Measurements from ENCODE around the gene RELL1.

RELL1 gene

DNA sequence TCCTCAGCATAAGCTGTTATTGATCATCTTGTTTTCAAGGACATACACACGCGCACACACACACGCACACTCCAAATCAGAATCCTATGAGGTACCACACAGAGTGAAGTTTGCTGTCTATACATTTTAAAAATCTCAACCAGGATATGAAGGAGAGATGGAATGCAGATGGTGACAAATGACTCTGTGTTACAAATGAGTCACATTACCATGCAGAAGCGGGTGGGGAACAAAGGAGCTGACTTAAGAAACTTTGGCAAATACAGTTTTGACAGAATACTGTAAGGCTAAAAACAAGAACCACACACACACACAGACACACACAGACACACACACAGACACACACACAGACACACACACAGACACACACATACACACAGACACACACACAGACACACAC, 81.7 kb downstream of the RELL1 start:
- TF ChIP-seq SETDB1 (IDR thresholded peaks at IDR 0.05; ENCODE audit: insufficient read length, low read length) = no peak
- no peak for TF ChIP-seq ZNF837 (tag by site-specific recombination; IDR thresholded peaks at IDR 0.05)
- no peak for TF ChIP-seq ZNF202 (tag by site-specific recombination; IDR thresholded peaks at IDR 0.05; ENCODE audit: borderline replicate concordance)
- no peak for TF ChIP-seq ZFP41 (tag by site-specific recombination; IDR thresholded peaks at IDR 0.05; ENCODE audit: borderline replicate concordance)
- no peak for TF ChIP-seq ZNF146 (tag by site-specific recombination; IDR thresholded peaks at IDR 0.05)
- TF ChIP-seq ZBTB20 (tag by site-specific recombination; IDR thresholded peaks at IDR 0.05) = no peak
- TF ChIP-seq ZNF311 (tag by site-specific recombination; IDR thresholded peaks at IDR 0.05; ENCODE audit: borderline replicate concordance) = no peak
- no peak for TF ChIP-seq WT1 (tag by site-specific recombination; IDR thresholded peaks at IDR 0.05)
- no peak for TF ChIP-seq ZNF548 (tag by site-specific recombination; IDR thresholded peaks at IDR 0.05)
- TF ChIP-seq ZNF423 (tag by site-specific recombination; IDR thresholded peaks at IDR 0.05) = no peak
- no peak for TF ChIP-seq ZNF2 (tag by site-specific recombination; IDR thresholded peaks at IDR 0.05)
- TF ChIP-seq ZNF555 (tag by site-specific recombination; conservative IDR thresholded peaks at IDR 0.05) = no peak
- TF ChIP-seq REPIN1 (tag by site-specific recombination; IDR thresholded peaks at IDR 0.05; ENCODE audit: low read depth) = no peak
- no peak for TF ChIP-seq ZNF280C (tag by site-specific recombination; IDR thresholded peaks at IDR 0.05)
- TF ChIP-seq ZNF394 (tag by site-specific recombination; IDR thresholded peaks at IDR 0.05; ENCODE audit: borderline replicate concordance) = no peak
- ChIA-PET POLR2A (no interaction called here), CTCF (interaction anchor here (0.5 to 0.9 kb wide), 4 partner anchors 11 to 198 kb away, joined by 3 to 4 read pairs (median 3); partner anchors contain the start of gene RELL1)
- Histone ChIP-seq H3K9me3 (ENCODE audit: control insufficient read depth, insufficient read depth, low read depth, low read length) (no peaks in the 10 kb centered on the region), H3K27ac (ENCODE audit: extremely low read depth, low read depth, low read length) (no peak overlapping the region), H3K4me1 (ENCODE audit: control insufficient read depth, insufficient read depth, low read length) (no peaks in the 10 kb centered on the region), H3K4me3 (ENCODE audit: low read depth, low read length) (no peak overlapping the region), H3K36me3 (ENCODE audit: control insufficient read depth in 2 of 2, insufficient read depth in 1 of 2, low read length in 2 of 2) (no peaks in the 10 kb centered on the region)

DNA sequence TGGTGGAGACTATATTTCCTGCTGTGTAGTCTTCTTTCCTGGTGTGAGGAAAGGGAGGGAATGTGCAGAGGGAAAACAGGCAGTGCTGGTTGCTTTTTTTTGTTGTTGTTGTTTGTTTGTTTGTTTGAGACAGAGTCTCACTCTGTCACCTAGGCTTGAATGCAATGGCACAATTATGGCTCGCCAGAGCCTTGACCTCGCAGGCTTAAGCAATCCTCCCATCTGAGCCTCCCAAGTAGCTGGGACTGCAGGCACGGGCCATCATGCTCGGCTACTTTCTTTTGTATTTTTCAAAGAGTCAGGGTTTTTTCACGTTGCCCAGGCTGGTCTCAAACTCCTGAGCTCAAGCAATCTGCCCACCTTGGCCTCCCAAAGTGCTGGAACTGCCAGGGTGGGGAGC, 82.5 kb downstream of the RELL1 start:
- TF ChIP-seq KLF10 (tag by site-specific recombination; IDR thresholded peaks at IDR 0.05) = no peak
- TF ChIP-seq, protein P1, sequence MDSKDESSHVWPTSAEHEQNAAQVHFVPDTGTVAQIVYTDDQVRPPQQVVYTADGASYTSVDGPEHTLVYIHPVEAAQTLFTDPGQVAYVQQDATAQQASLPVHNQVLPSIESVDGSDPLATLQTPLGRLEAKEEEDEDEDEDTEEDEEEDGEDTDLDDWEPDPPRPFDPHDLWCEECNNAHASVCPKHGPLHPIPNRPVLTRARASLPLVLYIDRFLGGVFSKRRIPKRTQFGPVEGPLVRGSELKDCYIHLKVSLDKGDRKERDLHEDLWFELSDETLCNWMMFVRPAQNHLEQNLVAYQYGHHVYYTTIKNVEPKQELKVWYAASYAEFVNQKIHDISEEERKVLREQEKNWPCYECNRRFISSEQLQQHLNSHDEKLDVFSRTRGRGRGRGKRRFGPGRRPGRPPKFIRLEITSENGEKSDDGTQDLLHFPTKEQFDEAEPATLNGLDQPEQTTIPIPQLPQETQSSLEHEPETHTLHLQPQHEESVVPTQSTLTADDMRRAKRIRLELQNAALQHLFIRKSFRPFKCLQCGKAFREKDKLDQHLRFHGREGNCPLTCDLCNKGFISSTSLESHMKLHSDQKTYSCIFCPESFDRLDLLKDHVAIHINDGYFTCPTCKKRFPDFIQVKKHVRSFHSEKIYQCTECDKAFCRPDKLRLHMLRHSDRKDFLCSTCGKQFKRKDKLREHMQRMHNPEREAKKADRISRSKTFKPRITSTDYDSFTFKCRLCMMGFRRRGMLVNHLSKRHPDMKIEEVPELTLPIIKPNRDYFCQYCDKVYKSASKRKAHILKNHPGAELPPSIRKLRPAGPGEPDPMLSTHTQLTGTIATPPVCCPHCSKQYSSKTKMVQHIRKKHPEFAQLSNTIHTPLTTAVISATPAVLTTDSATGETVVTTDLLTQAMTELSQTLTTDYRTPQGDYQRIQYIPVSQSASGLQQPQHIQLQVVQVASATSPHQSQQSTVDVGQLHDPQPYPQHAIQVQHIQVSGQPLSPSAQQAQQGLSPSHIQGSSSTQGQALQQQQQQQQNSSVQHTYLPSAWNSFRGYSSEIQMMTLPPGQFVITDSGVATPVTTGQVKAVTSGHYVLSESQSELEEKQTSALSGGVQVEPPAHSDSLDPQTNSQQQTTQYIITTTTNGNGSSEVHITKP (tag by site-specific recombination; IDR thresholded peaks at IDR 0.05) = no peak
- no peak for TF ChIP-seq ZNF664 (tag by site-specific recombination; IDR thresholded peaks at IDR 0.05)
- TF ChIP-seq, protein P2, sequence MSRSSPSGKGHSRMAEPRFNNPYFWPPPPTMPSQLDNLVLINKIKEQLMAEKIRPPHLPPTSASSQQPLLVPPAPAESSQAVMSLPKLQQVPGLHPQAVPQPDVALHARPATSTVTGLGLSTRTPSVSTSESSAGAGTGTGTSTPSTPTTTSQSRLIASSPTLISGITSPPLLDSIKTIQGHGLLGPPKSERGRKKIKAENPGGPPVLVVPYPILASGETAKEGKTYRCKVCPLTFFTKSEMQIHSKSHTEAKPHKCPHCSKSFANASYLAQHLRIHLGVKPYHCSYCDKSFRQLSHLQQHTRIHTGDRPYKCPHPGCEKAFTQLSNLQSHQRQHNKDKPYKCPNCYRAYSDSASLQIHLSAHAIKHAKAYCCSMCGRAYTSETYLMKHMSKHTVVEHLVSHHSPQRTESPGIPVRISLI (tag by site-specific recombination; IDR thresholded peaks at IDR 0.05) = no peak
- TF ChIP-seq SP3 (tag by site-specific recombination; IDR thresholded peaks at IDR 0.05) = no peak
- no peak for TF ChIP-seq ZNF341 (tag by site-specific recombination; IDR thresholded peaks at IDR 0.05; ENCODE audit: low read depth)
- no peak for TF ChIP-seq ZNF768 (tag by site-specific recombination; IDR thresholded peaks at IDR 0.05)
- TF ChIP-seq, protein P3, sequence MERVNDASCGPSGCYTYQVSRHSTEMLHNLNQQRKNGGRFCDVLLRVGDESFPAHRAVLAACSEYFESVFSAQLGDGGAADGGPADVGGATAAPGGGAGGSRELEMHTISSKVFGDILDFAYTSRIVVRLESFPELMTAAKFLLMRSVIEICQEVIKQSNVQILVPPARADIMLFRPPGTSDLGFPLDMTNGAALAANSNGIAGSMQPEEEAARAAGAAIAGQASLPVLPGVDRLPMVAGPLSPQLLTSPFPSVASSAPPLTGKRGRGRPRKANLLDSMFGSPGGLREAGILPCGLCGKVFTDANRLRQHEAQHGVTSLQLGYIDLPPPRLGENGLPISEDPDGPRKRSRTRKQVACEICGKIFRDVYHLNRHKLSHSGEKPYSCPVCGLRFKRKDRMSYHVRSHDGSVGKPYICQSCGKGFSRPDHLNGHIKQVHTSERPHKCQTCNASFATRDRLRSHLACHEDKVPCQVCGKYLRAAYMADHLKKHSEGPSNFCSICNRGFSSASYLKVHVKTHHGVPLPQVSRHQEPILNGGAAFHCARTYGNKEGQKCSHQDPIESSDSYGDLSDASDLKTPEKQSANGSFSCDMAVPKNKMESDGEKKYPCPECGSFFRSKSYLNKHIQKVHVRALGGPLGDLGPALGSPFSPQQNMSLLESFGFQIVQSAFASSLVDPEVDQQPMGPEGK (tag by site-specific recombination; IDR thresholded peaks at IDR 0.05) = no peak
- Histone ChIP-seq H3K4me1 (ENCODE audit: control insufficient read depth, insufficient read depth, low read length) (no peaks in the 10 kb centered on the region), H3K9me3 (ENCODE audit: control insufficient read depth, insufficient read depth, low read depth, low read length) (no peaks in the 10 kb centered on the region), H3K27ac (ENCODE audit: extremely low read depth, low read depth, low read length) (no peak overlapping the region), H3K4me3 (ENCODE audit: low read depth, low read length) (no peak overlapping the region), H3K36me3 (ENCODE audit: control insufficient read depth in 2 of 2, insufficient read depth in 1 of 2, low read length in 2 of 2) (no peaks in the 10 kb centered on the region)
- ChIA-PET POLR2A (no interaction called here), CTCF (interaction anchor here (0.5 to 3.4 kb wide), 15 partner anchors 9 to 198 kb away, joined by 3 to 31 read pairs (median 4); partner anchors contain the start of gene RELL1)
